HG02973 (cell line): Measurements from ENCODE around the gene CCM2.

Source experiments
- ATAC-seq: cut with Tn5 transposase; IDR thresholded peaks from one replicate; pipeline ENCODE4 v1.9.1; 2021; ENCODE audit warnings: moderate library complexity; ENCODE audit not compliant: unreplicated experiment

Gene CCM2

DNA sequence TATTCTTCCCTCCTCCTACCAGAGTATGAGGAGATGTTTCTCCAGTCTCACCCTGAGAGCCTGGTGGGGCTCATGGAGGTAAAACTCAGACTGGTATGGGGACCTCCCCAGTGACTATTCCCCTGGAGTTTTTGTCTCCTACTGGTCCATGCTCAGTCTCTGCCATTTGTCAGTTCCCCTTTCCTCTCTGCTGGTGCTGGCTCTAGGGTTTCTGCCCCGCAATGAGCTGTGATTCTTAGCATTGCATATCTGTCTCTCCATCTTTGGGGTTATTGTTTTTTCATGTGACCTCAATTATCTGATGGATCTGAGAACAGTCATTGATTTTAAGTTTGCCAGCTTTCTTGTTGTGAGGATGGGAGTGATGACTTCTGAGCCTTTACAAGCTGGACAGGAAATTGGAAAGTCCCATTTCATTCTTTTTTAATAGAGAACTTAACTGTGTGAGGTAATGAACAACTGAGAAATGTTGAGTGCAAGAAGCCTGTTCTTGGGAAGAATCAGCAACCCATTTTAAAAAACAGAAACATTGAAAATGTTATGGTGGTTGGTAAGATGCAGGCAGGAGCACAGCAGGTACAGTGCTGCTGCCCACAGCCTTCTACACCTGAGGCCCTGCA, 61.9 kb downstream of the CCM2 start:
- no peak for ATAC-seq

DNA sequence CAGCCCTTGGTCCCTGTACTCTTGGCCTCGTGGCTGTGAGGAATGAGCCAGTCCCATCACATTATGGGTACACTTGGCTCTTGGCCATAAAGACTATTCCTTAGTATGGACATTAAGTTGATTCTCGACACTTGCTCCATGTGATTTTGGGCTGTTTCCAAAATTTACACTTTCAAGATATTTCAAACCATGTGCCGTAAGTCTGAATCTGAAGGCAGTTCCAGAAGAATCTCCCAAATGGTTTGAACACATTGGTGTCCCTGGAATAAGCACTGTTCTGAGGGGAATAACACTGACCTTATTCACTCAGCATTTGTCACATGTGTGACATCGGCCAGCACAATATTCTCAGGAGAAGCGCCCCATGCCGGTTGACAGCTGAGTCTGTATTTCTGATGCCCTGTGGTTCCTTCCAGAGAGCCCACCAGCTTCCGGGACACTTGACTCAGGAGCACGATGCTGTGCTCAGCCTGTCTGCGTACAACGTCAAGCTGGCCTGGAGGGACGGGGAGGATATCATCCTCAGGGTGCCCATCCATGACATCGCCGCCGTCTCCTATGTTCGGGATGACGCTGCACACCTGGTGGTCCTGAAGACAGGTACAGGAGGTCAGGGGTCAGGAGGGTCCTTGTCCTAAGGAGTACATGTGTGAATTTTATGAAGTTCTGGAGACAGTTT, 64.2 kb downstream of the CCM2 start:
- no peak for ATAC-seq

DNA sequence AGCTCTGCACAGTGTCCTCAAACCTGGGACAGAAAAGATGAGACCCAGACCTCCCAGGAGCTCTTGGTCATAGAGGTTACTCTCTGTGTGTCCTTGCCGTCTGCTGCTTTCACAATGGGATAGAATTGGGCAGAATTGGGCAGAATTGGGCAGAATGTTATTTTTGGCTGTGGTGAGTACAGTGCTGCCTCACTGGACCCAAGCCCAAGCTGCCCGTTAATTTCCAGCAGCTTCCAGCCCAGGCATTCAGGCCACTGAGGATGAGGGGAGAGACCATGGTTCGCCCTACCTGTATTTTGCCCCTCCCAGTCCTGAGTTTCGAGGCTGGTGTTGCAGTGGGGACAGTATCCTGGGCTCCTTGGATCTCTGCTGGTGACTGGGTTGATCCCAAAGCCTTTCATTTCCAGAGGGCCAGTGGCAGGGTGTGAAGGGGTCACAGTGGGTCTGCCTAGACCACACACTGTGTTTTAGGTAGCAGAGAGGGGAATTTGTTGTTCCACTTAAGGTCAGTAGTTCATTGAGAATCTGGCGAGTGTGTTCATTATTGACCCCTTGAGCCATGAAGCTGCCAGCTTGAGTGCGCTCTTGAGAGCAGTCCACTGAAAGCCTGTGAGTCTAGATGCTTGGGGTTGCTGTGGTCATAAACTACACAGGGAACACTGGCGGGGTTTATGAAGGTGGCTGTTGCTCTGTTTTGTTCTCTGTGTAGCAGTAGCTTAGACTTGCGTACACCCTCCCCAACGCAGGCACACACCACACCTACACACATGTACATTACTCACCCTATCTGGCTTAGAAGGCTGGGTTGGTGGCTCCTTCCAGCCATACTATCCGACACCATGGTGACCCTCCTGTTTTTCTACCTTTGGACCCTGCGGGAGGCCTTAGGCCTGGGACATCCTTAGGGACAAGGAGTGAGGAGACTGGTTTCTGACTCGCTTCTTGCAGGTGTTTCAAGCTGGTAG, 65.3 kb downstream of the CCM2 start:
- no peak for ATAC-seq

DNA sequence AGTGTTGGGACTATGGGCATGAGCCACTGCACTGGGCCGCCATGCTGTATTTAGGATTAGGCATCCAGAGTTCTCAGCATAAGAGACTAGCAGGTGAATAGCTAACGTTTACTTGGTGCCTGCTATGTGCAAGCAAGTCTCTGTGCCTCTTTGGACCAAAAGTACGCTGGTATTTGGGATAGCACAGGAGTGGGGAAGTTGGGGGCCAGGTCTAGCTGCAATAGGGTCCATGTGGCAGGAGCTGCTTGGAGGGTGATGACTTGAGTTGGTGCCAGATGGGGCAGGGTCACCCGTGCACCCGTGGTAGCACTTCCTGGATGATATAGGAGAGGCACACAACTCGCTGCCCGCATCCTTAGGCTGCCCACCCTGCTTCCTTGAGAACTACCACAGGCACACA, 66.4 kb downstream of the CCM2 start:
- ATAC-seq: no peak

DNA sequence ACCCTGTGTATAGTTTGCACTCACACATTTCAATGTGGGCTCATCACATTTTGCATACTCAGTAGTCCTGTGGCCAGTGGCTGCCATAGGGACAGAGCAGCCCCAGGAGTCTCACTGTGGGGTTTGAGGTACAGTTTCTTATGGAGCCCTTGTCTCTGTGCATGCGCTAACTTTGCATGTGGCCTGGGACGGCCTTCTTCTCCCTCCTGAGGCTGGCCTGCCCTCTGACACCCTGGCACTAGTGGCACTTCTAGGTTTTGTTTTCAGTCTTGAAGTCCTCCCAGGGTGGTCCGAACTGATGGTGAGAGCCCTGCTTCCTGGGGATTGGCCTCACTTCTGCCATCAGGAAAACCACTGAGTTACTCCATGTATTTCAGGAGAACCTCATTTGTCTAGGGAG, 67.6 kb downstream of the CCM2 start:
- no peak for ATAC-seq

DNA sequence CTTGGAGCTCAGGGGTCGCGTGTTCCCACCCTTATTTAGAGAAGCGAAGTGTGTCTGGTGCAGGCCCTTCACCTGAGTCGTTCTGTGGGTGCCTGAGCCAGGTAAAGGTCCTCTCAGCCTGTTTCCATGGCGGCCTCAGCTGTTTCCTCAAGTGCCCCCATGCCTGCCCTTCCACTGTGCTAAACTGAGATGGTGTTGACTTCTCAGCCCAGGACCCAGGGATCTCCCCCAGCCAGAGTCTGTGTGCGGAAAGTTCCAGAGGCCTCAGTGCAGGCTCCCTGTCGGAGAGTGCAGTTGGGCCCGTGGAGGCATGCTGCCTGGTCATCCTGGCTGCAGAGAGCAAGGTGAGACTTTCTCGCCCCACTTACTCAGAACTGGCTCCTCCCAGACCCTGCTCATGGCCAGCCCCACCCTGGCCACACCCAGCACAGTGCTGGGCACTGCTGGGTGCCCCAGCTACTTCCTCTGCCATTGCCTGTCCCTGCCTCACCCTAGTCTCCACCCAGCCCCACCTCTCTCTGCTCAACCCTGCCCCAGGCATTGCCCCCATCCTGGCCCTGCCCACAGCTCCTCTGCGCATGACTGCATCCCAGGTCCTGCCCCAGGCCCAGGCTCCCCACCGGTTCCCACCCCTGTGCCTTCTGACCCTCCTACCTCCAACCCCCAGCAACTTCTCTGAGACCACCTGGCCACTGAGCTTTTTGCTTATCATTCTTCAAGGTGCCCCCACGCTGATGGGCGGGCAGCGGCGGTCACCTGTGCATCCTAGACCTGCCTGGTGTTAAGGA, 68.4 kb downstream of the CCM2 start:
- ATAC-seq: no peak

DNA sequence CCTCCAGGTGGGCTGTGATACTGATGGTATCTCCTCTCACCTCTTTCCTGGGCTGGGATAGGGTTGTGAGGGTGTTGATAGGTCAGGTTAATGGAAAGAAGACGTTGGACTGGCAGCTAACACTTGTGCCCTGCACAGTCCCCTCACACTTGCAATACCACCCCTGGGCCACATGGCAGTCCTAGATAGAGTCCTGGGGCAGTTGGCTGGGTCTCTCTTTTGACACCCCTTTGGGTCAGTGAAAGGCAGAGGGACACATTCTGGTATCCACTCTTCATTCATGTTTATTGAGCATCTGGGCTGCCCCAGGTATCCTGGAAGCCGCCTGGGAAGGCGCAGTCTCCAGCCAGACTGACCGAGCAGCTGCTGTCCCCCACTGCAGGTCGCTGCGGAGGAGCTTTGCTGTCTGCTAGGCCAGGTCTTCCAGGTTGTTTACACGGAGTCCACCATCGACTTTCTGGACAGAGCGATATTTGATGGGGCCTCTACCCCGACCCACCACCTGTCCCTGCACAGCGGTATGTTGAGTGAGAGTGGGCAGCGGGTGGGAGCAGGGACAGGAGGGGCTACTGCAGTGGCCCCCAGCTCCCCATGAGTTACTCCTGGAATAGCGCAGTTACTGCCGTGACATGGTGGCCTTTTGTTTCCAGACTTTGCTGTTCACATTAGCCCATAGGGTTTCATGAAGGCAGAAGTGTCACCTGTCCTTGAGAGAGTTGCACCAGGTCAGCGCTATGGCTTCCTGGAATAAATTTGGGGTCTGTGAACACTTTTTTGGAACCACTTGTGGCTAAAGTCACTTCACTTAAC, 69.6 kb downstream of the CCM2 start:
- ATAC-seq: no peak

DNA sequence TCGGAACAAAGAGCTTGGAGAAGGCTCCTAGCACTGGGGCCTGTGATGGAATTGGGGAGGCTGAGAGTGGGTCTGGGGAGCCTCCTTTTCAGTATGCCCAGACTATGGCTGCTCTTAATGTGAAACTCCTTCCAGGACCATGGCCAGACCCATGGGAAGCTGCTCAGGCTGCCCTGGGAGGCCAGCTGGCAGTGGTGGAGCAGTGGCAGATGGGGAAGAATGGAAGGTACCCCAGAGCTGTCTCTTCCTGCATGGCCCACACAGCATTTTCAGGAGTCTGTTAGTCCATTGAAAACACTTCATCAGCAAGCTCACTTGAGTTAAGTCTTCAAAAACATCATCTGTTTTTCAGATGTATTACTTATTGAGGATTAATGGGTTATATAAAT, 70.2 kb downstream of the CCM2 start:
- ATAC-seq: no peak

DNA sequence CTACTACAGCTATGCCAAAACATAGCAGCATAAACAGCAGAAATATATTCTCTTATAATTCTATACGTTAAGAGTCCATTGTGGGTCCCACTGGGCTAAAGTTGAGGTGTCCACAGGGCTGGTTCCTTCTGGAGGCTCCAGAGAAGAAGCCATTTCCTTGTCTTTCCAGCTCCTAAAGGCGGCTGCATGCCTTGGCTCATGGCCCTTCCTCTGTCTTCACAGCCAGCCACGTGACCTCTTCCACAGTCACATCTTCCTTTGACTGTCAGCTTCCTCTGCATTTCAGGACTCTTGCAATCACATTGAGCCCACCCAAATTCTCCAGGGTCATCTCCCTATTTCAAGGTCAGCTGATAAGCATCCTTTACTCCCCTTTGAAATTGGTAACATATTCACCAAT, 71.5 kb downstream of the CCM2 start:
- ATAC-seq: no peak

DNA sequence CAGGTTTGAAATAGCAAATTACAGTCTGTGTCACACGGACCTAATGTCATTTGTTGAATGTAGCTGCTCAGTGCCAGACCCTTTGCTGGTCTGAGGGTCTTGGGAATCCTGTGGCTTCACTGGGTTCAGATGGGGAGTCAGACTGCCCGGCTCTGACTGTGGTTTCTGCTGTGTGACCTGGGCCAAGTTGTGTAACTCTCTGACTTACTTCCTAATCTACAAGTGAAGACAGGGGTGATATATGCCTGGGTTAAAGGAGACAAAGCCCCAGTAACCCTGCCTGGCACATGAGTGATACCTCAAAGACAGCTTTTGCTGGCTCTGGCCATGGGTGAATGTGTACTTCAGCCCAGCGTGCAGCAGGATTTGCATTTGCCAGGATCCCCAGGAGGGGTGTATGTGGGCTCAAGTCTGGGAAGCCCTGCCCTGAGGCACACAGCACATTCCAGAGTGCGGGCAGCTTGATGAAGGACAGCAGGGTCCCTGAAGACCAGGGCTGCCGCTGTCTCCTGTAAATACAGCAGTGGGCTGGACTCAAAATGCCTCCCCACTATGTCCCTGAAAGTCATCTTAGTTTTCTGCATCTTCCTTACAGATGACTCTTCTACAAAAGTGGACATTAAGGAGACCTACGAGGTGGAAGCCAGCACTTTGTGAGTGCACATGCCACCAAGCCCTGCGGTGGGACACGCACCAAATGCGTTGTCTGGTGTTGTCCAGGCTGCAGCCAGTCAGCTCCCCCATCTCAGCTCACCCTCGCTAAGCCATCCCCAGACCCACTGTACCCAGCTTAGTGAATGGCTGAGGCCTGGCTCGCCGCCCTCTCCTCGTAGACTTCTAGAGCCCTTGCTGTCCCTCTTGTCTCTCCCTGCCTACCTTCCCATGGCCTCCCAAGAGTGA, 72.4 kb downstream of the CCM2 start:
- no peak for ATAC-seq

DNA sequence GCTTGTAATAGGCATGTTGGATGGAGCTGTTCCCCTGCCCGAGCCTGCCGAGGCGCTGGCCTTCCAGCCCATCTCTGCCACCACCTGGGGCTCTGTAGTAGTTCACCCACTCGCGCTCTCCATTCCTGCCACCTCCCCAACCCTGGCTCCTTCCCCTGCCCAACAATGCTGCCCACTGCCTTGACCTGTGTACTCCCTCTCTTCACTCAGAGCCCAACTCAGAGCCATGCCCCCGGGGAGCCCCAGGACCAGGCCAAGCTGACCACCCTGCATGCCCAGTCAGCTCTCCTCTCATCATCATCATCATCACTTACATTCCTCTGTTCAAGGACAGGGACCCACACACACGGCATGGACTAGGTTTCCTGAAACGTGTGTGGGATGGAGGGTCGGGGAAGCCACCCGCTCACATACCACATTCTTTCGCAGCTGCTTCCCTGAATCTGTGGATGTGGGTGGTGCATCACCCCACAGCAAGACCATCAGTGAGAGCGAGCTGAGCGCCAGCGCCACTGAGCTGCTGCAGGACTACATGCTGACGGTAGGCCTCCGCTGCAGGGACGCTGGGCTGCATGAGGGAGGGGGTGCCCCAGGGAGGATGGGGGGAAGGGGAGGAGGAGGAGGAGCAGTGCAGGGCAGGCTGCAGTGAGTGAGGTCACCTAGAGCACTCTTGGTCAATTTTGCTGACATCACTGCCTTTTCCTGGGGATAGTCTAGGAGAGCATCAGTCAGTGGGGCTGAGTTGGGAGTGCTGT, 73.2 kb downstream of the CCM2 start:
- ATAC-seq: no peak

DNA sequence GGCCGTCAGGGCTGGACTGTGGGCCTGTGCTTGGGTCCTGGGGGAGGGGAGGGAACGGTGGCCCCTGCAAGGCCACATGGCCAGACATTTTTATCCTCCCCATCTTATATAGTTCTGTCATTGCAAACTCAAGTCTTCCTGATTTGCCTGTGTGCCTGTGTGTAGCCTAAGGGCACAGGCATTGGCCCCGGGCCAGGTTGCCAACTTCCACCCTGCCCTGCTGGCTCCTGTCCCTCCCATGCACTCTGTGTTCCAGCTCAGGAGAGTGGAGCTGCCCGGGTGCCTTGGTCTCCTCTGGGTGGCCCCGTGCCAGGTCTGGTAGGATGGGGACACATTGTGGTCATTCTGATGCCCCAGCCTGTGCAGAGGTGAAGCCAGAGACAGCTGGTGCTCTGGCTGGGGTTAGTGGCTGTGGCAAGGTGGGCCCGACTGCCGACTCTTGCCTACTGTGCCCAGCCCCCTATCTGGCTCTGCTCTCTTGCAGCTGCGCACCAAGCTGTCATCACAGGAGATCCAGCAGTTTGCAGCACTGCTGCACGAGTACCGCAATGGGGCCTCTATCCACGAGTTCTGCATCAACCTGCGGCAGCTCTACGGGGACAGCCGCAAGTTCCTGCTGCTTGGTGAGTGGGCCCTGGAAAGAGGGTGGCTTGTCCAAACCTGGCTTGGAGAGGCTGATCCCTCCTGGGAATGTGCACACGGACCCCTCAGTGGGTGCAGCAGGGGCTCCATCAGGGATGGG, 74.0 kb downstream of the CCM2 start:
- ATAC-seq: no peak

DNA sequence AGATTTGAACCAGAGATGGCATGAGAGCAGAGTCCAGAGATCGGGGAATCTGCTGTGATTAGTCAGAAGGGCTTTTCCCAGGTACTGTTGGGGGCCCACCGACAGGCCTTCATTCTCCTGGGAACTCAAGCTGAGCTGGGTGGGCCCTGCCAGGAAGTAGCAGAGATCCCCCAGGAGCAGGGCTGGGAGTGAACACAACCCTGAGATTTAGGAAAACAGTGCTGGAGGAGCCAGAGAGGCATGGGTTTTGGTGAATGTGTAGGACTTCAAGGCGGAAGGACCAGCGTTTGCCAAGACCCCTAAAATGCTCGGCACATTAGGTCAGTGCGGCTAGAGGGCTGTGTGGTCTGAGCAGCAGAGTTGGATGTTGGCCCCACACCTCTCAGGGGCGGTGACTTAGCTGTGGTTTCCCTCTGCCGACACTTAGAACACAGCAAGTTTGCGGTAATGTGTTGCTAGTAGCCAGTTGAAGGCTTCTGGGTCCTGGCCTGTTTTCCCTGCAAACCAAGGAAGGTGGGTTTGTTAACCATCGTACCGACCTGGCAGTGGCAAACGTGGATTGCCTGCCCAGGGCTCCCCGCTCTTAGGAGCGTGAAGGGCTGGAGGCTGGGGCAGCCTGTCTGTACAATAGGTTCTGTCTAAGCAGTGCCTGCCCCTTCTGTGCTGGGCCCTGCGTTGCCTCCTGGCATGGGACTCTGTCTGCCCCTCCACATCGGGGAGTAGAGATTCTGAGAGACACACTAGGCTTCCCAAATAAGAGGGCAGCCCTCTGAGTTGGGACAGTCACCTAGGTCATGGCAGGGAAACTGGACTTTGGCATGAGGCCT, 74.7 kb downstream of the CCM2 start:
- no peak for ATAC-seq

DNA sequence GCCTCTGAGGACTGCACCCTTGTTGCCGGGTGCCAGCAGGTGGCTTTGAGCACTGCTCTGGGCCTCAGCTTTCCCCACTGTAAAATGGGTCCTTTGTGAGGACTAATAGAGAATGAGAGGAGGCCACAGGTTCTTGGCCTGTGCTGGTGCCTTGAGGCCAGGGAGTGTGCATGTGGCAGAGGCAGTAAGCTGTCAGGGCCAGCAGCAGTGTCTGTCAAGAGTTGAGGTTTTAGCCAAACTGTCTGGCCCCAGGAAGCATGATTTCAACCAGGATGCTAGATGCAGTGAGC, 75.3 kb downstream of the CCM2 start:
- ATAC-seq: no peak

DNA sequence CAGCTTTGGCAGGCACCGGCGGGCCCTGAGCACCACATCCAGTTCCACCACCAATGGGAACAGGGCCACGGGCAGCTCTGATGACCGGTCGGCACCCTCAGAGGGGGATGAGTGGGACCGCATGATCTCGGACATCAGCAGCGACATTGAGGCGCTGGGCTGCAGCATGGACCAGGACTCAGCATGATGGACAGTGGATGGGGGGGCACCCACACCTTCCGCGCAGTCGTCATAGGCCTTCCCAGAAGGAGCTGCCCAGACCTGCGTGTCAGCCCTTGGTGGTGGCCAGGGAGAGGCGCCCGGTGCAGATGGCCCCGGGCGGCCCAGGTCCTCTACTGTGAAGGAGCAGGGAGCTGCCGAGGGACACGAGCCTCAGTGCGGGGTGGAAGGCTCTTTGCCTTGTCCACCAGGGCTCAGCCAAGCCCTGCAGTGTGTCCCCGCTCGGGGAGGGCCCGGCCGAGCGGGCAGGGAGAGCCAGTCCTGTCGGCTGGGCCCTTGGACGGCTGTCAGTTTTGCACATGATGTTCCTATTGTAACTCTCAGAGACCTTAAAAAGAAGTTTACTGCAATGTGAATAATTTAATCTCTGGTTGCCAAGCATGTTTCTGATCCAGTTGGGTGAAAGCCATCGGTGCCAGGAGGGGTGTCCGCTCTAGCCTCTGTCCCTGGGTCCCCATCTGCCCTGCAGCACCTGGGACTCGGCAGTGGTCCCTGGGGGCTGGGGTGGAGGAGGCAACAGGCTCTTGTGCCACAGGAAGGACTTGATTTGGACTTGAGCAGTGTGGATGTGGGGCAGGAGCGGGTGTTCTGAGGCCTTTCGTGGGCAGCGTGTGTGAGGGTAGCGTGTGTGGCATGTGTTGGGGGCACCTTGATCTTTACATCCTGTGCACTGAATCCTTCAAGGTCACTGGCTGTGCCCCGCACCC, 76.1 kb downstream of the CCM2 start:
- ATAC-seq: no peak

DNA sequence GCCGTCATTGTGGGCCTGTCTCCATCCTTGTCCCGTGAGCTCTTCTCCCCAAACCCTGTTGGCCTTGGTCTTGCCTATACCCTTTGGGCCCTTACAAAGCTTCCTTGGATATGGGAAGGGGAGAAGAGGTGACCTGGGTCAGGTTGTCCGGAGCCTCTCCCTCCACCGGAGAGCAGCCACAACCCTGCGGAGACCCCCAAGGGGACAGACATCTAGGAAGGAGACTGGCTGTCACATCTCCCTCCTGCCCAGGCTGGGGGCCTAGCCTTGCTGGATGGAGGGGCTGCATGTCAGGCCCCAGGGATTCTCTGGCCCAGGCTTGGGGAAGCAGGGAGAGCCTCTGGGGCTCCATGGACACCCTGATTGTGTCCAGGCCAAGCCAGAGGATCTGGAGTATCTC, 76.9 kb downstream of the CCM2 start:
- ATAC-seq: no peak
